Stimulated activated naive CD4-positive, alpha-beta T cell (primary cell): Measurements from ENCODE around the gene AAR2.

Experiments
- DNase-seq, 6 experiments: peaks; one replicate each; lab custom pipeline; 2025; lab: John Stamatoyannopoulos, UW

Gene AAR2

DNA sequence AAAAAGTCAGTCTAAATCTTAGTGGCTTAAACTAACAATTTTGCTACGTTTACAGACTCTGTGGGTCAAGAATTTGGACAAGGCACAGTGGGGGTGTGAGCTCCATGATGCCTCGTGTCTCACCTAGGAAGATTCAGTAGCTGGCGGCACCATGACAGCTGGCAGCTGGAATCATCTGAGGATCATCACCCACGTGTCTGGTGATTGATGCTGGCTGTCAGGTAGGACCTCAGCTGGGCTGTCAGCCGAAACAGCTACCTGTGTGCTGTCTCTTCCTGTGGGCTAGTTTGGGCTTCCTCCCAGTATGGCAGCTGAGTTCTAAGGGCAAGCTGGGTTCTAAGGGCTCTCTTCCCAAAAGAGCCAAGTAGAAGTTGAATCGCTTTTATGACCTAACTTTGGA lies 43.5 kb downstream of the AAR2 start:
- no peak for DNase-seq

- no peak for DNase-seq
Observed at GRCh38 chr20:36281785-36282380, 45.6 kb downstream of the AAR2 start.

DNA sequence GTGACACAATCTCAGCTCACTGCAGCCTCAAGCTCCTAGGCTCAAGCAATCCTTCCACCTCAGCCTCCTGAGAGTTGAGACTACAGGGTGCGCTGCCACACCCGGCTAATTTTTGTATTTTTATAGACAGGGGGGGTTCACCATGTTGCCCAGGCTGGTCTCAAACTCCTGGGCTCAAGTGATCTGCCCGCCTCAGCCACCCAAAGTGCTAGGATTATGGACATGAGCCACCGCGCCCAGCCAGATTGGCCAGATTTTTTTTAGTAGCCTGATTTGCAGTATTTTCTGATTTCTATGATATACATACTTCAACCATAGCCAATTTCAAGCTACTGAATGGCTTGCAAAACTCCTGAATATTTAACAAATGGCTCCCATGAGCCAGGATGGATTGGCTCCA lies 48.5 kb downstream of the AAR2 start:
- no peak for DNase-seq

GRCh38 chr20:36285746-36286447 lies 49.6 kb downstream of the AAR2 start:
- DNase-seq = no peak

DNA sequence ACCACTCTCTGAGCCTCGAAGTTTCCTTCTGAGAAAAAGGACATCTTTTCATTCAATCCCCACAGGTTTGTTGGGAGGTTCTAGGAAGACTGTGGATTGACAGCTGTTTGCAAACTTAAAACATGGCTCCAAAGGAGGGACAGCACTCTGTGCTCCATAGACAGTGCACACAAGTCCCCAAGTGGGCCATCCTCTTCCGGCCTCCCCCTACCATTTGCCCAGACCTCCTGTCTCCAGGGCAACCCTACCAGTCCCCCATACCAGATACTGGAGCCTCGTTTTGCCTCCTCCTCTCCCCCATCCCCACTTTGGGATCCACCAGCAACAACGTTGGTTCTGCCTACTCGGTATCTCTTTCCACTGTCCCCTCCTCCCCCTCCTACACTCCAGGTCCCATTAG lies 61.4 kb downstream of the AAR2 start:
- no peak for DNase-seq

DNA sequence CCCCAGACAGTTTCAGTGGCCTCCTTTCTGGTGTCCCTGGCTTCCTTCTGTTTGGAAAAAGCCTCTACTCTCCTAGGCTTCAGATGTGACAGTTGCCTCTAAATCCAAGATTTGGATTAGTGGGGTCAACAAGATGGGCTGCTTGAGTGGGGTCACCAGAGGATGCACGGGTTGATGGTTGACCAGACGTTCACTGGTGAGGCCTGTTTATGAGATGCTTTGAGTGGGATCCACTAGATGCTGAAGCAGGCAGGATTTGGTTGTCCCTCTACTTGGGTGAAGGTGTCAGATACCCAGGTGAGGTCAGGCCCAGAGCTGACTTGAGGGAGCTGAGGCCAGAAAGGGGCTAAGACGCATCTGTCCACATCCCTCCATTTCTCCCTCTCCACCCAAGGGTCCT lies 61.8 kb downstream of the AAR2 start:
- DNase-seq = no peak

GRCh38 chr20:36298795-36299339 lies 62.6 kb downstream of the AAR2 start:
- DNase-seq = no peak

DNA sequence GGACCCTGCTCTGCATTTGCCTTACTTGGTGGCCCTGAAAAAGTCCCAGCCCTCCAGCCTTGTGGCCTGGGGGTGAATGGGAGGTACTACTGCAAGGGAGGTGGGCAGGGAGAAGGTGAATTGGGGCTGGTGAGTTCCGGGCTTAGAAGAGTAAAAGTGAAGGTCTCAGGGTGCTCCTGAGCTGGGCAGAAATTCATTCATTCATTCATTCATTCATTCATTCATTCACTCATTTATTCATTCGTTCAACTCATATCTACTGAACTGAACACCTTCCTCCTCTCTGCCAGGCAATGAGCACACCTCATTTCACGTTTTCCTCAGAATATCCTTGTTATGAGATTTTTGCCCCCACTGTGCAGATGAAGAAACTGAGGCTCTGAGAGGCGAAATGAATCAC lies 63.2 kb downstream of the AAR2 start:
- no peak for DNase-seq

DNA sequence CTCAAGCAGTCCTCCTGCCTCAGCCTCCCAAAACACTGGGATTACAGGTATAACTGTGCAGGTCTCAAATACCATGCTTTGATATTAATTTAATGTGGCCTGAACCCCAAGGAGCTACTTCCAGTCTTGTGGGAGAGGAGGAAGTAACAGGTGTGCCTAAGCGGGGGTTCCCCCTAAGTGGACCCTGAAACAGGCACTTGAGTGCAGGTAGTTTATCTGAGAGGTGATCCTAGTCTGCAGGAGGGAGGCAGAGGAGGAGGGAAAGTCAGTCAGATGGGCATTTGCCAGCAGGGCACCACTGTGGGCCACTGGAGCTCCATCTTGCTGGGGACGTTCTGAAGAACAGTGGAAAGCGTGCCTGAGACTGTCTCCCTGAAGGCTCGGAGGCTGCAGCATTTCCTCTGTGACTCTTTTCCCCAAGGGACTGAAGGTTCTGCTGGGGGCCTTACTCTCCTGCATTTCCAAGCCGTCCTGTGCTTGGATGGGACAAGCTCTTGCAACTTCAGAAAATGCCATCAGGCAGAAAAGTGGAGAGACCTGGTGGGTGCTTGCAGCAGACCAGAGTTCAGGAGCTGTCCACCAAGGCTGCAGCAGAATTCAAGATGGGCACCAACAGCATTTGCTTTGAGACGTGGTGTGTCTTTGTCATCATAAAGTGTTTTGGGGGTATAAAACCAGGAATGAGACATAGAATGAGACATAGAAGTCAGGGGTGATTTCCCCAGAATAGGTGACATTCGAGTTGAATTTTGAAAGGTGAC lies 65.3 kb downstream of the AAR2 start:
- DNase-seq = no peak

DNA sequence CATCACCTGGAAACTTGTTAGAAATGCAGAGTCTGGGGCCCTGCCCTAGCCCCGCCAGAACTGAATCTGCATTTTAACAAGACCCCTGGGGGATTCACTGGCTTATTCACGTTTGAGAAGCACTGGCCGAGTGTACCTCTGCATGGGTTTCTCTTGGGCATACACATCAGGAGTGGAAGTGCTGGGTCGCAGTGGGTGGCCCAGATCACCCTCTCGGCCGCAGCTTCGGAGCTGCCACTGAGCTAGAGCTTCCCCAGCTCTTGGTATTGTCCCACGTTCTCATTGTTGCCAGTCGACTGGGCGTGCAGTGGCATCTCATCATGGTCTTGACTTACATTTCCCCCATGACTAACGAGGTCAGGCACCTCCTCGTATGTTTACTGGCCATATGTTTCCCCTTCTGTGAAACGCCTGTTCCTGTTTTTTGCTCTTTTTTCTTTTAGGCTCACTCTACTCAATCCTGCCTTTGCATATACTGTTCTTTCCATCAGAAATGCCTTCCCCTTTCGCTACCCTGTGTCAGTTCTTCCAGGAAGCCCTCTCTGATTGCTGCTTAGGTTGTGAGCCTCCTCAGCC lies 66.8 kb downstream of the AAR2 start:
- DNase-seq = no peak

DNA sequence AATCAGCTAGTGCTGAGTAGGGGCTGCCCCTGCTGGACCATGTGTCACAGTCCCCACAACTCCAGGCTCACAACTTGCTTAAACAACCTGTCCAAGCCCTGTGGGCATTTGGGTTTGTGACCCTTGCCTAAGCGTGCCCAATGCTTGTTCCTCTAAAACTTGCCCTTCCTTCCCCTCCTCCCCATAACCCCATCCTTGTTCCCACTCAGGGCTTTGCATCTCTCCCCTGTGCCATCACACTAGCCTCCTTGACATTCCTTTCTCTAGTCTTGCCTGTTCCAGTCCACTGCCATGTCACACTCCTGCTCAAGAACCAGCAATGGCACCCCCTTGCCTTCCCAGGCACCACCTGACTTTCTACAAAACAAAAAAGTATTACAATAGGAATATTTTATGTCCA lies 67.6 kb downstream of the AAR2 start:
- DNase-seq = no peak

- no peak for DNase-seq
Observed at GRCh38 chr20:36304786-36305495, 68.7 kb downstream of the AAR2 start.

DNA sequence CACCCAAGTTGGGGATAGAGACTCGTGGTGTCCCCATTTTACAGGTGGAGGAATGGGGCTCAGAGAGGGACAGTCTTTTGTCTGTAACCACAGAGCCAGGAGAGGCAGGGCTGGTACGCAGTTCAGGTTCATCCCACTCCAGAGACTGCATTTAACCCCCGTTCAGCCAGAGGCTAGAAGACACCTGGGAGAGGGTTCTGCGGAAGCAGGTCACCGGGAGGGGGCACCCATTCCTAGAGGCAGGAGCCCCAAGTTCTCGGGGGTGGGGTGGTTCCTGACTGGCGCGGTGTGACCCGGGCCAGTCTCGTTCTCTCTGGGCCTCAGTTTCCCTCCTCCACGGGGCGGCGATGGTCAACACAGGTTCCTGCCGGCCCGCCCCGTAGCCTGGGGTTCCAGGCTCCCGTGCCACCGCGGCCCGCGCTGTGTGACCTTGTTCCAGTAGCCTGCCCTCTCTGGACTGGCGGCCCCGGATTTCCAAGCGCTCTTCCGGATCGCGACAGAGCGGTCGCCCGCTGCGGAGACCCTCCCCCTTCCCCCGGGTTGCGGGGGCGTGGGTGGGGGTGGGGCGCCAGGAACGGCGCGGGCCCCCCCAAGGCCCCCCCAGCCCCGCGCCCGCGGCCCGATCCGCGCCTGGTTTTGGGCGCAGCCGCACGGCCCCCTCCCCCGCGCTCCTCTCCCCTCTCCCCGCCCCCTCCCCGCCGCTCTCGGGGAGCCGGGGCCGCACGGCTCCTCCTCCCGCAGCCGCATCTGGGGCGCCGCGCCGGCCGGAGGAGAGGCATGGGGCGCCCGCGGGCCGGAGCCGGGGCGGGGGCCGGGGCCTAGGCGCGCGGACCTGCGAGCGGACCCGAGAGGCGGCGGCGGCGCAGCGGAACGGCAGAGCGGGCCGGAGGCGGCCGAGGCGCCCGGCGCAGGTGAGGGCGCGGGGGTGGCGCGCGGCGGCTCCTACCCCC lies 69.6 kb downstream of the AAR2 start, which contains the start of gene DLGAP4:
DLGAP4 (plus strand) TSS at position 738 of the 950 bp plus-strand sequence. CDS start 125,379 bp downstream, outside the sequence.
- no peak for DNase-seq
